Fibroblast of skin of right quadriceps (primary cell): ENCODE data around the gene TEX101.
"Not testable (repeated sequence)": the region's sequence is repeated elsewhere in the genome, so short reads cannot be mapped to it uniquely, and the experiment has no call there.

Experiments used
- DNase-seq: peaks from one replicate; pipeline ENCODE4 v3.0.0-alpha.2; 2013

TEX101 gene

DNA sequence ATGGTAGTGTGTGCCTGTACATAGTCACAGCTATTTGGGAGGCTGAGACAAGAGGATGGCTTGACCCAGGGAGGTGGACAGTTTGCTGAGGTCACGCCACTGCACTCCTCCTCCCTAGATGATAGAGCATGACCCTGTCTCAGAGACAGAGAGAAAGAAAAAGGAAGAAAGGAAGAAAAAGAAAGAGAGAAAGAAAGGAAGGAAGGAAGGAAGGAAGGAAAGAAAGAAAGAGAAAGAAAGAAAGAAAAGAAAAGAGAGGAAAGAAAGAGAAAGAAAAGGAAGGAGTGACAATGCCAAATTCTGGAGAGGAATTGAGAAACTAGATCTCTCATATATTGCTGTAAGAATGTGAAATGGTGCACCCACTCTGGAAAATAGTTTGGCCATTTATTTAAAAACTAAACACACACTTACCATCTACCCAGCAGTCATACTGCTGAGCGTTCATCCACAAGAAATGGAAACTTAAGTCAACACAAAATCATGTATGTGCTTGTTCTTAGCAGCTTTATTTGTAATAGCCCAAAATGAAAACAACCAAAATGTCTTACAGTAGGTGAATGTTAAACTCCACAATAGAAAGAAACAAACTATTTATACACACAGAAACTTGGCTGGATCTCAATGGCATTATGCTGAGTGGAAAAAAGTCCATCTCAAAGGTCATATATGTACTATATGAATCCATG, 7.5 kb downstream of the TEX101 start:
- no peak for DNase-seq

DNA sequence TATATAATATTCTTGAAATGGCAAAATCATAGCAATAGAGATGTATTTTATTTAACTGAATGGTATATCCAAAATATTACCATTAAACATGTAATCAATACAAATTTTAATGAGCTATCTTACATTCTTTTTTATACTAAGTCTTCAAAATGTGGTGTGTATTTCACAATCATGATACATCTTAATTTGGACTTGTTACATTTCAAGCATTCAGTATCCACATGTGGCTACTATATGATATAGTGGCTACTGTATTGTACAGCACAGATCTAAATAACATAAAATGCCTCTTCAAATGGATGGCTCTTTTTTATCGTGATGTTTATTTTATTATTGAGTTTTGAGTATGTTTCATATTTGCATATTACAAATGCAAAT, 8.0 kb downstream of the TEX101 start:
- no peak for DNase-seq

DNA sequence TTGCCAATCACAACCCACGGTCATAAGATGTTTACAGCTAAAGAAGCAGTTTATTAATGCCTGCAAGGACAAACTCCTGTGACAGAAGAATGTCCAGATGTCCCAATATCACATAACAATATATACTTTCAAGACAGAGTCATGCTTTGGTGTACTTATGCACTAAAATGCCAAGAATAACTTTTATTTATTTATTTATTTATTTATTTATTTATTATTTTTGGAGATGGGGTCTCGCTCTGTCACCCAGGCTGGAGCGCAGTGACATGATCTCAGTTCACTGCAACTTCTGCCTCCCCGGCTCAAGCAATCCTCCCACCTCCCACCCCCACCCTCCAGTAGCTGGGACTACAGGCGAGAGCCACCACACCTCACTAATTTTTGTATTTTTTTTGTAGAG, 9.1 kb downstream of the TEX101 start:
- no peak for DNase-seq

- DNase-seq: no peak
Measured at GRCh38 chr19:43425567-43426392, 11.1 kb downstream of the TEX101 start.

DNA sequence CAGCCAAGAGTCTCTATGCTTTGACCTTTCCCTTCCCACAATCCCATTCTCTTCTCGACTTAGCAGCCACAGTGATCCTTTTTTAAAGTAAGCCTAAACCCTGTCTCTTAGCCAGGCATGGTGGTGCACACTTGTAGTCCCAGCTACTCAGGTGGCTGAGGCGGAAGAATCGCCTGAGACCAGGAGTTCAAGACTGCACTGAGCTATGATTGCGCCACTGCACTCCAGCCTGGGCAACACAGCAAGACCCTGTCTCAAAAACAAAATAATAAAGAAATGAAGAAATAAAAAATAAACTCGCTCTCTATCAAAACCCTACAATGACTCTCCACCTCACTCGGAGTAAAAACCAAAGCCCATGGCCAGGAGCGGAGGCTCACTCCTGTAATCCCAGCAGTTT, 14.7 kb downstream of the TEX101 start:
- no peak for DNase-seq

DNA sequence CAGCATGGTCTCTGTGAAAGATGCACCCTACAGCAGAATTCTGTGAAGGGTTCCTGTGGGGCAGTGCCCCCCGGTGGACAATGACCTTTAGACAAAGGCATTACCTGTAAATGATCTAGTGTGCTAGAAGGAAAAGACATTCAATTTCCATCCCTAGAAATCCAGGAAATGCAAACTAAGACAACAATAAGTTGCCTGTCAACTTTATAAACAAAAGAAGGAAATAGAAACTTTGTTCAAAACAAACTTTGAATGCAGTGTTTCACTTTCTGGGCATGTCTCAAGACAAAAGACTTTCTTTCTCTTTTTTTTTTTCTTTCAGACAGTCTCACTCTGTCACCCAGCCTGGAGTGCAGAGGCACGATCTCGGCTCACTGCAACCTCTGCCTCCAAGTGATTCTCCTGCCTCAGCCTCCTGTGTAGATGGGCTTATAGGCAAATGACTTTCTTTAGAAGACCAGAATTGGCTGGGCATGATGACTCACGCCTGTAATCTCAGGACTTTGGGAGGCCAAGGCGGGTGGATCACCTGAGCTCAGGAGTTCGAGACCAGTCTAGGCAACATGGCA, 15.5 kb downstream of the TEX101 start:
- DNase-seq: no peak

DNA sequence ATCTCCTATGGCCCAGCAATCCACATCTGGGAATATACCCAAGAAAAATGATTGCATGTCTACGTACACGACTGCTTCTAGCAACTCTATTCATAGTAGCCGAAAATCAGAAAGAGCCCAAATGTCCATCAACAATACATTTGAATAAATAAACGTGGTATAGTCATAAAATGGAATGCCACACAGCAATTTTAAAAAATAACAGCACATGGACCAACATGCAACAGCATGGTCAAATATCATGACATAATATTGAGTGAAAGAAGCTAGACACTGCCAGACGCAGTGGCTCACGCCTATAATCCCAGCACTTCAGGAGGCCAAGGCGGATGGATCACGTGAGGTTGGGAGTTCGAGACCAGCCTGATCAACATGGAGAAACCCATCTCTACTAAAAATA, 16.3 kb downstream of the TEX101 start:
- no peak for DNase-seq

DNA sequence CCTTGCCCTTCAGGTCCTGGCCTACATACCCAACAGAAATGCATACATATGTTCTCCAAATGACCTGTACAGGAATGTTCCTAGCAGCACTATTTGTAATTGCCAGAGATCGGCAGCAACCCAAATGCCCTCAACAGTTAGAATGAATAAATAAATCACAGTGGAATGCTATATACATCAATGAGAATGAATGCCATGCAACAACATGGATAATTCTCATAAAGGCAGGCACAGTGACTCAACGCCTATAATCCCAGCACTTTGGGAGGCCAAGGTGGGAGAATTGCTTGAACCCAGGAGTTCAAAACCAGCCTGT, 18.6 kb downstream of the TEX101 start:
- no peak for DNase-seq

DNA sequence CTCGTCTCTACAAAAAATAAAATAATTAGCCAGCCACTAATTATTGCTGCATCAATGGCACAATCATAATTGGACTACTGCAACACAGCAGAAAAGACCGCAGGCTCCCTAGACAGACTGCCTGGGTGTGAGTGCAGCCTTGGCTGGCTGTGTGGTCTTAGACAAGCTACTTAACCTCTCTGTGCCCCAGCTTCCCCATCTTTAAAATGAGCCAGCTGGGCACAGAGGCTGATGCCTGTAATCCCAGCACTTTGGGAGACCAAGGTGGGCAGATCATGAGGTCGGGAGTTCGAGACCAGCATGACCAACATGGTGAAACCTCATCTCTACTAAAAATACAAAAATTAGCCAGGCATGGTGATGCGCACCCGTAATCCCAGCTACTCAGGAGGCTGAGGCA, 19.0 kb downstream of the TEX101 start:
- DNase-seq: no peak

DNA sequence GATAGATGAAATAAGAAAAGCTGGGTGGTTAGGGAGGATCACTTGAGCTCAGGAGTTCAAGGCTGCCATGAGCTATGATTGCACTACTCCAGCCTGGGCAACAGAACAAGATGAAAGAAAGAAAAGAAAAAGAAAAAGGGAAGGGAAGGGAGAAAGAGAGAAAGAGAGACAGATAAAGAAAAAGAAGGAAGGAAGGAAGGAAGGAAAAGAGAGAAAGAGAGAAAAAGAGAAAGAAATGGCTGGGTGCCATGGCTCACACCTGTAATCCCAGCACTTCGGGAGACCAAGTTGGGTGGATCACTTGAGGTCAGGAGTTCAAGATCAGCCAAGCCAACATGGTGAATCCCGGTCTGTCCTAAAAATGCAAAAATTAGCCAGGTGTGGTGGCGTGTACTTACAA, 21.1 kb downstream of the TEX101 start:
- no peak for DNase-seq

GRCh38 chr19:43437284-43437683, 22.6 kb downstream of the TEX101 start:
- DNase-seq: not testable (repeated sequence)

- DNase-seq: no peak
Measured at GRCh38 chr19:43437712-43438111, 23.0 kb downstream of the TEX101 start.

DNA sequence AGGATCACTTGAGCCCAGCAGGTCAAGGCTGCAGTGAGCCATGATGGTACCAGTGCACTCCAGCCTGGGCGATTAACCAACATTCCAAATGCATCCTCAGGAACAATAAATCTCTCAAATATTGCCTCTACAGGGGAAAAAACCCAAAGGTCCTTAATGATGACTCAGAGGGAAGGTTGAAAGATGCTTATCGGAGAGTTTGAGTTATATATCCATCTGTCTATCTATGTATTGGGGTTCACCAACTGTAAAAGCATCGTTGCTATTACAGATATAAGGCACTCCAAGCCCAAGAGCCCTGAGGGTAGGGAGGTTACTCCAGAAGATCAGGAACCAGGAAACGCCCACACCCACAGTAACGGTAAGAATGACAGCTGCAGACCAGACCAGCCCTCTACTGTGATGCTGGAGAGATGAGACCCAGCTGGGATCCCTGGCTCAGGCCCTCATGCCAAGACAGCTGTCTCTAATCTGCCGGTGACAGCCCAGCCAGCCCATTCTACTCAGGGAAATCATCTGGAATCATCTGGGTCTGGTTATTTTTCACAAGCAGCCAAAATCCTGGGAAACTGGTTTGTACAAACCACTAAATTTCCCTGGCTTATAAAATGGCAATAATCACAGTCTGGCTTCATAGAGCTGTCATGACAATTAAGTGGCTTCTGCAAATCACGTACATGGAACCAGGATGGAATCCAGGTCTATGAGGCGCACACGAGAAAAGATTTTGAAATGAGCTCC, 23.8 kb downstream of the TEX101 start:
- peak; percentile 71 for DNase-seq

DNA sequence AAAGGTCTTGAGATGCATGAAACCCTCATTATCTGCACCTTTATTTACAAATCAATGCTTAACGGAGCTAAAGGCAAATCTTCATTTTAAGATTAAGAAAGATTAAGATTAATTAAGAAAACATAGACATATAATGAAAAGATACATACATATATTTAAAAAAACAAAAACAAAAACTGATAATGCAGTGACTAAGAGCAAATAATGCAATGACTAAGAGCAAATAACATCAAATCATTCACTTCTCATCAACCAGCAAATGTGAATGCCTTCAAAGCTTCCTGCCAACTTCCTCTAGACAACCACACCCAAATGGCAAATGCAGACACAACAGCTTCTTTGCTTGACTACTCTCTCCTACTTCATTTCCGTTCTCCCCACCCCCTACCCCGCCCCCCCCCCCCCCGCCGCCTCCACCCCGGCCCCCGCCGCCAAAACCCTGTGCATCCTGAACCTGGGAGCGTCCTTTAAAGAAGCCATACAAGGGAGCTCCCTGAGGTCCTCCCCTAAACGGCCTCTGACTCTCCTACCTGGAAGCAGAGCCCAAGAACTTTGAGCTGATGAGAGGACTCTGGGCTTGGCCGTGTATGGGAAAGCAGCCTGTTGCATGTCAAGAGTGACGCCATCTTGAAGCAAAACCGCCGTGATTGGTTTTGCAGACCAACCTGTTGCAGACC, 24.5 kb downstream of the TEX101 start:
- DNase-seq: no peak

DNA sequence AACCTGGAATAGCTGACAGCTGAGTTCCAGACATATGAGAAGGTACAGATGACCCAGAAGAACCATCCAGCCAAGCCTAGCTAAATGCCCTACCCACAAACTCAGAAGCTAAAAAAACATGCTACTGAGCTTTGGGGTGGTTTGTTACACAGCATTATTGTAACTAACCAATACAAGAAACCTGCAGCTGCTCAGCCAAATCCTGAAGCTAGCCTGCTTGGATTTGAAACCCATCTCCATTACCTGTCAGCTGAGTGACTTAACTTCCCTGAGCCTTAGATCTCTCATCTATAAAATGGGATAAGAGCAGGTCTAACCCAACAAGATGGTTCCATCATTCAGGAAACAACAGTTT, 25.0 kb downstream of the TEX101 start:
- DNase-seq: no peak

GRCh38 chr19:43441716-43442115, 27.0 kb downstream of the TEX101 start:
- no peak for DNase-seq

DNA sequence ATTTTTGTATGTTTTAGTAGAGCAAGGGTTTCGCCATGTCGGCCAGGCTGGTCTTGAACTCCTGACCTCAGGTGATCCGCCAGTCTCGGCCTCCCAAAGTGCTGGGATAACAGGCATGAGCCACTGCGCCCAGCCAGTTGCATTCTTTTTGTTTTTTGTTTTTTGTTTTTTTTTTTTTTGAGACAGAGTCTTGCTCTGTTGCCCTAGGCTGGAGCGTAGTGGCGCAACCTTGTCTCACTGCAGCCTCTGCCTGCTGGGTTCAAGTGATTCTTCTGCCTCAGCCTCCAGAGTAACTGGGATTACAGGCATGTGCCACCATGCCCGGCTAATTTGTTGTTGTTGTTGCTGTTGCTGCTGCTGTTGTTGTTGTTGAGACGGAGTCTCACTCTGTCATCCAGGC, 29.4 kb downstream of the TEX101 start:
- not testable (repeated sequence) for DNase-seq

GRCh38 chr19:43444531-43445287, 30.0 kb downstream of the TEX101 start:
- DNase-seq: no peak

GRCh38 chr19:43445426-43445825, 30.7 kb downstream of the TEX101 start:
- DNase-seq: no peak

- DNase-seq: peak; percentile 63
Measured at GRCh38 chr19:43446746-43447489, 32.2 kb downstream of the TEX101 start.

DNA sequence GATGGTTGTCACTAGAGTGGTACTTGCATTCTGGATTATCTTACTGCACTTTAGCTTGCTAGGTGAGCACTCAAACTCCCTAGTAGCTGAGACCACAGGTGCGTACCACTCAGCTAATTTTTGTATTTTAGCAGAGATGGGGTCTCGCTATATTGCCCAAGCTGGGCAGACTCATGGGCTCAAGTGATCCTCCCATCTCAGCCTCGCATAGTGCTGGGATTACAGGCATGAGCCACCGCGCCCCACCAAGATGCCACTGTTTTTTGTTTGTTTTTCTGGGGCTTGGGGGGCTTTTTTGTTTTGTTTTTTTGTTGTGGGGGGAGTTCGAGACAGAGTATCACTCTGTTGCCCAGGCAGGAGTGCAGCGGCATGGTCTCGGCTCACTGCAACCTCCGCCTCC, 33.0 kb downstream of the TEX101 start:
- no peak for DNase-seq

- DNase-seq: peak; percentile 28
Measured at GRCh38 chr19:43450545-43450997, 35.9 kb downstream of the TEX101 start.
